ENCODE results near the gene PARG.
"Not testable (repeated sequence)": the region's sequence is repeated elsewhere in the genome, so short reads cannot be mapped to it uniquely, and the experiment has no call there.

PARG gene

DNA sequence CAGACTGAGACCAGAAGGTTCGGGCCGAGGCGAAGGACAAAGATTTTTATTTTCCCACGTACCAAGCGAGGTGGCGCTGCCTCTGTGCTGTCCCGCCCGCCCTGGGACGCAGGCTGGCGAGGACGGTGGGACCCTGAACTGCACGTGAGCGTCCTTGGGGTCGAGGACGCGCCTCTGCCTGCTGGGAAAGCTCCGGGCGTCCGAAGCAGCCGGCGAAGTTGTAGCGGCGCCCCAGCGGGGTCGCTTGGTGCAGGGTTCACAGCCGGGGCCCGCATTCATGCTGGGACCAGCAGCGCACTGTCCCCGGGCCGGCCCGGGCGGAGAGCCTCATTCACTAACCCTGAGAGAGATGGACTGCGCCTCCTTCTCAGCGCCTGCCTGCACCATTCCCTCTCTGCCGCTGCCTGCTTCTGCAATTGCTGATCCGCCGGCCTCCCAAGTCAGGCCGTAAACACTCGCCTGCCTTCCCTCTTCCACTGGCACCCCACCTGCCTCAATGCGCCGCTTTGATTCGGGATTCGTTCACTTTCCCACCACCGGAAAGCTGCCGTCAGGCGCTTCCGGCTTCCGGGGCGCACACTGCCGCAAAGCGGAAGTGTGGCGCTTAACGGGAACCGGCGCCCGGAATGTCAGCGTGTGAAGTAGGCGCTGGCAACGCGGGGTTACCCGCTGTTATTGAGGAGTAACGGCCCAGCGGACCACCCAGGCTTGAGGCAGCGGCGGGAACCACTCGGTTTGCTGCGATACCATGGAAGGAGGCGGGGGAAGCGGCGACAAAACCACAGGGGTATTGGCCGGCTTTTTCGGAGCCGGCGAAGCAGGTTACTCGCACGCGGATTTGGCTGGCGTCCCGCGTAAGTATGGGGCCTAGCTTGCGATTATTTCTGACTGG lies at the start of gene PARG, which contains the start of gene TIMM23B:
Gene PARG, minus strand, starts transcription at position 581 of the 892 bp plus-strand sequence. Its CDS starts 302 bp downstream, at position 279.
Gene TIMM23B, plus strand, starts transcription at position 607 of the 892 bp plus-strand sequence. Its CDS starts 142 bp downstream, at position 749.
- peak; percentile 46 to 51 for DNase-seq

DNA sequence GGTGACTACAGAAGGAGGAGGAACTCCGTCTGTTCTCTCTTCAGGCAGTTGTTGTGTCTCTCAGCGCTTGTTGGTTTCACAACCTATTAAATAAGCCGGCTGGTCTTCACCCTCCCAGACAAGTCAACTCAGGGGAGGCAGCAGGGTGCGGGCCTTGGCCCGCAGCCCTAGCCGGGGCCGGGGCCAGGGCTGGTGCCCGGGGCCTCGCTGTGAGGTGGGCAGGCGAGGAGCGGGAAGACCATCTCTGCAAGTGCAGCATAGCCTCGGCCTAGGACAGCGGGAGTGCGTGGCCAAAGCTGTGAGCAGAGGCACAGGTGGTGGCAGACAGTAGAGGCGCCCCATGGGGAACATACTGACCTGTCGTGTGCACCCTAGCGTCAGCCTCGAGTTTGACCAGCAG lies 46.5 kb upstream of the PARG start, which contains the start of gene AGAP6:
Gene AGAP6, plus strand, starts transcription at position 31 of the 400 bp plus-strand sequence. Its CDS starts 310 bp downstream, at position 341.
- not testable (repeated sequence) for DNase-seq

GRCh38 chr10:49987207-49987606 lies 45.4 kb upstream of the PARG start:
- DNase-seq: not testable (repeated sequence)

DNA sequence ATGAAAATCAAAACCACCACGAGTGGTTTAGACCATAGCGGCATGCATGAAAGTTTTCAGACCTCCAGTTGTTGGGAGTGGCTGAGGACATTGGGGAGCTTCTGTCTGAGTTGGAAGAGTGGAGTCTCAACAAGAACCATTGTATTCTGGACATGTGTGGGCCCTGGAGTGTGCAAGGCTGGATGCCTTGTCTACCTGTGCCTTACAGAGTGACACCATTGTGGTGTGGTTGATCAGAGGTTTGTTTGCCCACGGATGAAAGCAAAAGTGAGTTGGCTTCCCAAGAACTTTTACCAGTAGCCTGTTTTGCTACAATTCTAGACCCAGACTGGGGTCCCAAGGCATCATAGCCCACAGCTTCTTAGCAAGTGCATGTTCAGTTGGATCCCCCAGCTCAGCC lies 35.9 kb upstream of the PARG start:
- not testable (repeated sequence) for DNase-seq

DNA sequence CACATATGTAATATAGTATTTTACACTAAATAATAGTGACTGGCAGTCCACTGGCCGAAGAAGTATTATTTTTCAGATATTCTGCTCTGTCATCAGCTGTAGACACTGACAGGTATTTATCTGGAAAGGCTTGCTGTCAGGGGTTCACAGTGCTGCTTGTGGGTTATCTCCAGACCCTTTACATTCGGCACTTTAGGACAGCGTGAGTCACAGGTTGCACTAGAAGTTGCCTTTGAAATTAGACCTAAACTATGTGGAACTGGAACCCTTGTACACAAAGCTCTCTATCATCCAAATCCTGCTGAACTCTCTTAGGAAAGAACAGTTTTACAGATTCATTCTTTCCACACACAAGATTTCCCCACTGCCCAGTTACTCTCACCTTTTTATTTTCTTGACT lies 30.3 kb upstream of the PARG start:
- not testable (repeated sequence) for DNase-seq

DNA sequence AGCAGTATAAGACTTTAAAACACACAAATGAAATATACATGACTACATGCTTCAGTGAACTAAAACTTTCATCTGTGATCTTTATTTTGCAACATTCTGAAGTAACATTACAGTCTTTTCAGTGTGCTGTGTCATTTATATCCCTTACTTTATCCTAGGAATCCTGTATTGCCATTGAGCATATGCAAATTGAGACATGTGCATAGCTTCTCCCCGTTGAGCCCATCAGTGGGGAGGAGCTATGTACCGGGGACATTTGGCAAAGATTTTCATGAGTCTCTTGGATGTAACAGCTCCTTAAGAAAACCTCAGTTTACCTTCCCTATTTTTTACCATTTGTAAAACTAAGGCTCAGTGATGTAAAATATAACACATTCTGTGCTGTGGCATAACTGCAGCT lies 29.6 kb upstream of the PARG start:
- DNase-seq: not testable (repeated sequence)

DNA sequence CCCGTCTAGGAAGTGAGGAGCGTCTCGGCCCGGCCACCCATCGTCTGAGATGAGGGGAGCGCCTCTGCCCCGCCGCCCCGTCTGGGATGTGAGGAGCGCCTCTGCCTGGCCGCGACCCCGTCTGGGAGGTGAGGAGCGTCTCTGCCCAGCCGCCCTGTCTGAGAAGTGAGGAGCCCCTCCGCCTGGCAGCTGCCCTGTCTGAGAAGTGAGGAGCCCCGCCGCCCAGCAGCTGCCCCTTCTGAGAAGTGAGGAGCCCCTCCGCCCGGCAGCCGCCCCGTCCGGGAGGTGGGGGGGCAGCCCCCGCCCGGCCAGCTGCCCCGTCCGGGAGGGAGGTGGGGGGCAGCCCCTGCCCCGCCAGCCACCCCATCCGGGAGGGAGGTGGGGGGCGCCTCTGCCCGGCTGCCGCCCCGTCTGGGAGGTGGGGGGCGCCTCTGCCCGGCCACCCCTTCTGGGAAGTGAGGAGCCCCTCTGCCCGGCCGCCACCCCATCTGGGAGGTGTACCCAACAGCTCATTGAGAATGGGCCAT lies 28.6 kb upstream of the PARG start:
- DNase-seq: not testable (repeated sequence)

DNA sequence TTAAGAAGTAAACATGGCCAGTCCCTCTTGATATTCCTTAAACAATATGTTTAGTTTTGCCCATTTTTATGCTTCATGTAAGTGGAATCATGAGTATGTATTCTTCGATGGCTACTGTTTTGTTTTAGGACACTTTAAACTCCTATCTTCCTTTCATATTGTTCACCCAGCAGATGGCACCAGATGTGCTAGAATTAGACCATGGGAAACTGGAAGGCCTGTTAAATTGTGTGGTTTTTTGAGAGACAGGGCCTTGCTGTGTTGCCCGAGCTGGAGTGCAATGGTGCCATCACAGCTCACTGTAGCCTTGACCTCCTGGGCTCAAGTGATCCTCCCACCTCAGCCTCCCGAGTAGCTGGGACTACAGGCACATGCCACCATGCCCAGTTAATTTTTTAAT lies 11.3 kb upstream of the PARG start:
- peak in 1 of 2 experiments; percentile 6 for DNase-seq

GRCh38 chr10:49952006-49952405 lies 10.2 kb upstream of the PARG start:
- not testable (repeated sequence) for DNase-seq

- not testable (repeated sequence) for DNase-seq
Observed at GRCh38 chr10:49948737-49949136, 6.9 kb upstream of the PARG start.

- not testable (repeated sequence) for DNase-seq
Observed at GRCh38 chr10:49948142-49948541, 6.3 kb upstream of the PARG start.

DNA sequence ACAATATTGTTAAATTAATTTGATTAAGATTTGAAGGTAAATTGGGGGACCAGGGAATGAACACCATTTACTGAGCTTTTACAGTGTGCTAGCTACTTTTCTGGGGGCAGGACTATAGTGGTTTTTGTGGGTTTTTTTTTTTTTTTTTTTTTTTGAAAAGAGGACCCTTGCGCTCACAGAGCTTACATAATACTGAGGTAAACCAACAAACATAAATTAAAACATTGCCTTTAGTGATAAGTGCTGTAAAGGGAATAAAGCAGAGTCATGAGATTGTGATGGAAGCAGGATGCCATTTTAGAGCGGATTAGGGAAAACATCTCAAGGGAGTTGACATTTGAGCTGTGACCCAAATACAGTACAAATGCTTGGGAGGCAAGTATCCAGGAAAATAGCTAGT lies 1.8 kb upstream of the PARG start:
- not testable (repeated sequence) for DNase-seq

DNA sequence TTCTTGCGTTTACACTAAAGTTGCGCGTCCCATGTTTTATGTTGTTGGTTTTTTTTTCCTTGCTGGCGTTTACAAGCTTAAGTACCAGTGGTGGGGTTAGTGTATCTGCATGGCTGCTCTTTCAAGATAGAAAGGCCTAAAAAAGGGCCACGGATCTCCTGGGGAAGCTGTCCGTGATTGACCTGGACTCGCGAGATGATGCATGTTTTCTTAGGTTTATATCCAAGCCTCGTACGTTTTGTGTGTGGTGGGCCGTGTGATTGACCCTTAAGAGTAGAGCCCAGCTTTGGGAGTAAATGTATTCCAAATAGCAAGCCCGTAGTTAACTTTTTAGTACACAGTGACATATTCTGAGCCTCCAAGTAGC lies 495 bp upstream of the PARG start:
- not testable (repeated sequence) for DNase-seq

GRCh38 chr10:49931959-49932728 lies 9.7 kb downstream of the PARG start:
- not testable (repeated sequence) for DNase-seq

DNA sequence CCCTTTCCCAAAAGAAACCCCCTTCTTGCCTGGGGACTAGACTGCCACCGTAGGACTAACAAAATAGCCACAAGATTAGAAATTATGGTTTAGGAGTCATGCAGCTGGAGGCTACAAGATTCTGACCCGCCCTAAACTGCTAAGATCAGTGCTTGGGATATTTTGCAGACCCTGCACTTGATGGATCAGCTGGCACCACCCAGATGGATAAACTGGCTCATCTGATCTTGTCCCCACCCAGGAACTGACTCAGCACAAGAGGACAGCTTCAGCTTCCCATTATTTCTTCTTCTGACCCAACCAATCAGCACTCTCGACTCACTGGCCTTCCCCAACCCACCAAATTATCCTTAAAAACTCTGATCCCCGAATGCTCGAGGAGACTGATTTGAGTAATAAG lies 10.6 kb downstream of the PARG start:
- not testable (repeated sequence) for DNase-seq

DNA sequence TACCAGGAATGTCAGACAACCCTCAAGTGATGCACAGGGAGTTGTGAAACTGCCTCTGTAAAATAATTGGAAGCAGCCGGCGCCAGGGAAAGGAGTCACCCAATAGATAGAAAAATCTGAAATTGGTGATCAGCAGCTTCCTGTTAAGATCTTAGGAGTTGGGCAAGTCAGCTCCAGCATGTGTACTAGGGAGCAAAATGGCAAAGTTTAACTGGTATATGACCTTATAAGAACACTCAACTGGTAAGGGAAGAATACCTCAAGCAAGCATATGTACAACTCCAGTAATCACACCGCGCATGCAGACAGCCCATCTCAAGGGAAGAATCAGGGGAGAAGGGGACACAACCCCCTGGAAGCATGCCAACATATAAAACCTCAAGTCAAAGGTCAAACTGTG lies 18.3 kb downstream of the PARG start:
- DNase-seq: not testable (repeated sequence)

DNA sequence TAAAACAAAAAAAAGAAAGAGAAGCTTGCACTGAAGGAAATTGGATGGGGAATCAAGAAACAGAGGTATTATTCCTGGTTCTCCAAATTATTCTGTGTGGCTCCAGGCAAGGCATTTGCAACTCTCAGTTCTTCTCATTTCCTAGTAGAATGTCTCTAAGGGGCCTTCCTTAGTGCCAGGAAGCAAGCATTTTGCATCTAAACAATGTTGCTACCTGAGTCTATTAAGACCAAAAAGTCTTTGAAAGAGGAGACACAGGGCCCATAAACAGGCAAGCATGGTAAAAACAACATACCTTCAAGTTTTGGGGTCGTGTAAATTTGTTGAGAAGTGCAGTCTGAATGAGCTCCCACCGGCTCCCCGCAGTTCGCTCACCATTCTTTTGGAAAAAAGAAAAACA lies 19.8 kb downstream of the PARG start:
- DNase-seq: not testable (repeated sequence)

DNA sequence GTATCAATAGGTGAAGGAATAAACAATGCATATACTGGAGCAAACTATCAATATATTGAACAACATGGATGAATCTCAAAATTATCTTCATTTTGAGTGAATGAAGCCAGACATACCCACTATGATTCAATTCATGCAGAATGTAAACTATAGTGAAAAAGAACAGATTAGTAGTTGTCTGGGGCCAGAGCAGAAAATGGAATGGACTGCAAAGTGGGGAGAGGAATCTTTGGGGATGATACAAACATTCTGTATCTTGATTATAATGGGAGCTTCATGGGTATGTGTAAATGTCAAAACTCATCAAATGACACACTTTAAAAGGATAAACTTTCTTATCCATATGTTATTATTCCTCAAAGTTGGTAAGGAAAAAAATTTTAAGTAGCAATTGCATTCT lies 23.9 kb downstream of the PARG start:
- not testable (repeated sequence) for DNase-seq

DNA sequence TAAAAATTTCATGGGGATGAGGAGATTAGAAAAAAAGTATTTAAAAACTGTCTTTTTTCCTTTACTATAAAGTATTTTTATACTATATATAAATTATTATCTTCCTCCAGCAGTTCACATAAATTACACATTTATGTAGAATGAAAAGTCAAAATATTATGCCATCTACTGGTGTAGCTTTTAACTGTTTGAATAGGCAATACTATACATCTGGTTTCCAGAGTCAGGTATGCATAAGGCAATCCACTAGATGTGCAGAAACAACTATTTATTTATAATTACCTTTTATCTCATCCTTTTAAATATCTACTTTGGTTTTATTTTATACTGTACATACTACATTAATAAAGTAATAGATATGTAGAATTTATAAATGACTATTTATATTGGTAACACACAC lies 25.4 kb downstream of the PARG start:
- not testable (repeated sequence) for DNase-seq

DNA sequence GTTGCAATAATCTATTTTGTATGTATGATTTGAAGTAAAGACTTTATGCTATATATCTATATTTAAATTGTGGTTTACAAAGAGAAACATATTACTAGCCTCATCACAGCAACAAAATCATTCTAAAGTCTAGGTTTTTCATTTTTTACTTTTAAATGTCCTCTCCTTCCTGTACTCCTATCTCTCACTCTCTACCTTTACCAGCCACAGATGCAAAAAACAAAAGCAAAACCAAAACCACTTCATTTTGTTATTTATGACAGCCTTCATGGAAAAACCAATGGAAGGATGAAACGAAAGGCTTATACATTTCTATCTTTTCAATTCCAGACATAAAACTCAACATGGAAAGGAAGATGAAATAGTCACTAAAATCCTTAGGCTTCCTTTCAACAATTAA lies 31.5 kb downstream of the PARG start:
- DNase-seq: not testable (repeated sequence)

- DNase-seq: not testable (repeated sequence)
Observed at GRCh38 chr10:49908290-49909080, 33.3 kb downstream of the PARG start.

GRCh38 chr10:49903829-49904228 lies 38.0 kb downstream of the PARG start:
- not testable (repeated sequence) for DNase-seq

Measured in AML-193 (cell line).